GM12872 (cell line): Measurements from ENCODE around the gene ARHGAP15.

Experiments used
- TF ChIP-seq, protein P1 (sequence below): IDR thresholded peaks from 3 replicates; pipeline ENCODE4 v1.5.1; 2011; ENCODE audit warnings: low read depth, mild to moderate bottlenecking, low read length, moderate library complexity; ENCODE audit not compliant: insufficient read depth

The ARHGAP15 gene

DNA sequence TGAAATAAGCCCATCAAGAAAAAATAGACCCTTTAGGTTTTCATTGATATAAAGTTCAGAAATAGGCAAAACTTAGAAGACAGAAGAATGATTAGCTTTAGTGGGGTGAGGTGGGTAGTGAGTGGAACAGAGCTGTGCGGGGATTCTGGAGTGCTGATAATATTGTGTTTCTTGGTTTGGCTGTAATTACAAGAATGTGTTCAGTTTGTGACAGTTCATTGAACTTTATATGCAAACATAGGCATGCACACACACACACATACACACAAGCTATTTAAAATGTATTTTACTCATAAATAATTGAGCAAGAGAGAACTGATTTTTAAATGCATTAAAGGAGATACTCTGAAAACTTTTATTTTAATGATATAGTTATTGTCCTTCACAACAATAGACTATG, 17.1 kb downstream of the ARHGAP15 start:
- TF ChIP-seq, protein P1, sequence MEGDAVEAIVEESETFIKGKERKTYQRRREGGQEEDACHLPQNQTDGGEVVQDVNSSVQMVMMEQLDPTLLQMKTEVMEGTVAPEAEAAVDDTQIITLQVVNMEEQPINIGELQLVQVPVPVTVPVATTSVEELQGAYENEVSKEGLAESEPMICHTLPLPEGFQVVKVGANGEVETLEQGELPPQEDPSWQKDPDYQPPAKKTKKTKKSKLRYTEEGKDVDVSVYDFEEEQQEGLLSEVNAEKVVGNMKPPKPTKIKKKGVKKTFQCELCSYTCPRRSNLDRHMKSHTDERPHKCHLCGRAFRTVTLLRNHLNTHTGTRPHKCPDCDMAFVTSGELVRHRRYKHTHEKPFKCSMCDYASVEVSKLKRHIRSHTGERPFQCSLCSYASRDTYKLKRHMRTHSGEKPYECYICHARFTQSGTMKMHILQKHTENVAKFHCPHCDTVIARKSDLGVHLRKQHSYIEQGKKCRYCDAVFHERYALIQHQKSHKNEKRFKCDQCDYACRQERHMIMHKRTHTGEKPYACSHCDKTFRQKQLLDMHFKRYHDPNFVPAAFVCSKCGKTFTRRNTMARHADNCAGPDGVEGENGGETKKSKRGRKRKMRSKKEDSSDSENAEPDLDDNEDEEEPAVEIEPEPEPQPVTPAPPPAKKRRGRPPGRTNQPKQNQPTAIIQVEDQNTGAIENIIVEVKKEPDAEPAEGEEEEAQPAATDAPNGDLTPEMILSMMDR: no peak

DNA sequence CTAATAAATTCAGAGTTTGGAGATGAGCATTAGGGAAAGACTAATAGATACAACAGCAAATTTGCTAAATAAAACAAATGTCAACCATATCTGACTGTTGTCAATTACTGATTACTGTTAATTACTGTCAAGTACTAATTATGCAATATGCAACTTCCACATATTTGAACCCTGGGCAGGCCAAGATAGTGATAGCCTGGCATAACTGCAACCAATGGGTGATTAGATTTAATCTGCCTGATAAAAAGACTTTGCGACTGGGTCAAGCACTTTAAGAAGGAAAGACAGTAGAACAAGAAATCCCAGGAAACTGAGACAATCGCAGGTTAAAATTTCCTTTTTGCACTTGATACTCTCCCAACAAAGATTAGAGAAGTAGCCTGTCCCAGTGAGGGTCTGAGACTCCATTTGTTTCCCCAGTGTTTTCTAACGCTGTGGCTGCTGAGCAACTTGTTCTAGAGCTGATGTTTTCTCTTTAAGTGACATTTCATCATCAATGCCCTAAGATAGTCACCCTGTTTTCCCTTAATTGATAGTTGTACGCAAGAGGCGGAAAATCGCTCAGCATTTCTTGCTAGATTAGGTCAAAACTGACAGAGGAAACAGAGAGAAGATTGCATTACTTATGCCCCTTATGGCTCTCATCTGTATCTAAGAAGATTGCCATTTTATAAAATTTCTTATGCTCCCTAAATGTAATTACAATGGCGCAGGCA, 17.8 kb downstream of the ARHGAP15 start:
- TF ChIP-seq, protein P1: no peak

DNA sequence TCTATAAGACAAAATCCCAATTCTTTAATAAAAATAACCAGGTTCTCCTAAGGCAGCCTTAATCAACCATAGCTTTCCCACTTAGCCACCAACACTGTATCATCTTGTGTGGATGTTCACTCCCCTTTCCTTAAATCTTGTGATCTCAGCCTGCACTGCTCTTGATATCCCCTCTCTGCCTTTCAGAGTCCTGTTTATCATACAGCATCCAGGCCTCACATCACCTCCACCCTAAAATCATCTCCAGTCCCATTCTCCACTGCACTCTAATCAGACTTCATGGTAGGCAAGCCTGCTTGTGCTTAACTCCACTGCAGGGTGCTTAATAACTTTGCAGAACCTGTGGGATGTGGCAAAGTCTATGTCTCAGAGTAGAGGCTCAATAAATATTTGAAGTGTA, 18.8 kb downstream of the ARHGAP15 start:
- TF ChIP-seq, protein P1: no peak

DNA sequence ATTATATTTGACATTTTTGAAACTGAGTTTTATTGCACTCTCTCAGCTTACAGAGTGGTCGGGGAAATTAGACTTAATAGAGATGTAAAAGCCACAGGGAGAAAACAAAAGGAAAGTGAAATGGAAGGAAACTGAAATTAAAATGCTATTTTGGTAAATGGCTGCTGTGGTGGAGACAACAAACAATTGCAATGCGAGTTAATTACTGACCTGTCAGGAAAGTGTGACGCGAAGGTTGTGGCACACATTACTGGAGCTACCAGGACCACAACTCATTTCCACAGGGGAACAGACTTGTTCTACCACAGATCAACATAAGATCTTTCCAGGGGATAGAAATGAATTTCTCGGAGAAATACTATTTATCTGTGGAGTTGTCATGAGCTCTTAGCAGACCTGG, 19.5 kb downstream of the ARHGAP15 start:
- TF ChIP-seq, protein P1: no peak

DNA sequence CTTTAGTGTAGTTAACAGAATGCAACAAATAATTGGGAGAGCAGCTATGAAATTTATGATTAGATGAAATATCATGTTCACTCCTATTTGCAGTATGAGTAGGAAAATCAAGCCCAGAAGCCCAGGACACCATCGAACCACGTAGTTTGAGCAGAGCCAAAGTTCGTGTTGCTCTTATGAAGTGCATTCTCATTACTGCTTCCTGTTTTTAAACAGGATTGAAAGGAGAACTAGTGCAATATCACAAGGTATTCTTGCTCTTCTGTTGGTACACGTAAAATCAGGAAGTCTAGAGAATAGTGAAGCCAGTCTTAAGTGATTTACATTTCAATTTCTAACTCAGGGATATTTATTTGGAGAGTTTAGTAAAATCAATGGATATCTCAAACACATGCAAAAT, 21.1 kb downstream of the ARHGAP15 start:
- TF ChIP-seq, protein P1: no peak

DNA sequence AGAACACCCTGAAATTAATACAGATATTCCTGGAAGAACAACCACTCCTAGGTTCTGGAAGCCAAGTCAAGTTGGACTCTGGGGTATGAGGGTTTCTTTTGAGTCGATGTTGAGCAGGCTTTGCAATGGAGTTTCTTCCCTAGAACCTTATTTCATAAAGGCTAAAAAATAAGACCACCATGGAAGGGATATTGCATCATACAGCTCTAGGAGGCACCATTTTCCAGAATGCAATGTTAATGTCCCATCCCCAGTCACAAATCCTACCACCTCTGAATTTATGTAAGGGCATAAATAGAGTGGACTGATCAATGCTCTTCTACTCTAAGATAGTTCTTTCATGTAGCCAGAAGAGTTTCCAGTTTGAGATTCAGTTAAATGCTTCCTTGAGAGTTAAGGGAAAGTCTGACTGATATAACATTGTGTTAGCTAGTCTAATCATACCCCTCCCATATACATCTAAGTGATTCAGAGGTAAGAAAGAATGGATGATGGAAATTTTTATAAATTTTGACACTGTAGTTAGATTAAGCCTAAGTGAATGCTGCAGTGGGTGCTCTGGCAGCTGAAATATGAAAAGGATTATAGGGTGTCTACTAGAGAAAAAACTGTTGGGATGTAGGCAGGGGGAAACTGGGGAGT, 22.0 kb downstream of the ARHGAP15 start:
- TF ChIP-seq, protein P1: no peak

DNA sequence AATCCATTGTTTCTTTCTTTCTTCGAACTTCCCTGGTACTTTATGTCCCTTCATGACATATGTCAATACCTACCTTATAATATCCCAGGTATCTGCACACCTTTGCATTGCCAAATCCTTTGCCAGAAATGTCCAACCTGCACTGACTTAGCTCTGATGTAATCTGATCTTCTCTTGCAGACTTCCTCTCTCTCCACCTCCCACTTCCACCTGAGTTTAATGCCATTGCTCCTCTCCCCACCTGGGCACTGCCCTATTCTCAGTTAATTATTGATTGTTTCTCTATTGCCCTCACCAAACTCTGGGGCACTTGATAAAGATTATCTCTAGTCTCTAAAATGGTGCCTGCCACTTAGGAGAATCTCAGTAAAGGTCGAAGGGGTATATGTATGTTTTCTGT, 23.0 kb downstream of the ARHGAP15 start:
- TF ChIP-seq, protein P1: no peak
